Astrocyte (in vitro differentiated cells and primary cell): ENCODE results near the gene ING1.

ENCODE experiments used
- EZH2 ChIP-seq: IDR thresholded peaks from 2 replicates; pipeline ENCODE4 v1.6.1; 2012; ENCODE audit warnings: mild to moderate bottlenecking, low read length, inconsistent platforms; ENCODE audit not compliant: insufficient read depth
- TF ChIP-seq, protein P1 (sequence below): IDR thresholded peaks from 2 replicates; pipeline ENCODE4 v1.5.1; 2011; ENCODE audit warnings: low read depth, mild to moderate bottlenecking, inconsistent platforms, low read length, moderate library complexity; ENCODE audit not compliant: insufficient read depth

GRCh38 chr13:110719036-110719710 is 5.7 kb downstream of the ING1 start:
- TF ChIP-seq, protein P1, sequence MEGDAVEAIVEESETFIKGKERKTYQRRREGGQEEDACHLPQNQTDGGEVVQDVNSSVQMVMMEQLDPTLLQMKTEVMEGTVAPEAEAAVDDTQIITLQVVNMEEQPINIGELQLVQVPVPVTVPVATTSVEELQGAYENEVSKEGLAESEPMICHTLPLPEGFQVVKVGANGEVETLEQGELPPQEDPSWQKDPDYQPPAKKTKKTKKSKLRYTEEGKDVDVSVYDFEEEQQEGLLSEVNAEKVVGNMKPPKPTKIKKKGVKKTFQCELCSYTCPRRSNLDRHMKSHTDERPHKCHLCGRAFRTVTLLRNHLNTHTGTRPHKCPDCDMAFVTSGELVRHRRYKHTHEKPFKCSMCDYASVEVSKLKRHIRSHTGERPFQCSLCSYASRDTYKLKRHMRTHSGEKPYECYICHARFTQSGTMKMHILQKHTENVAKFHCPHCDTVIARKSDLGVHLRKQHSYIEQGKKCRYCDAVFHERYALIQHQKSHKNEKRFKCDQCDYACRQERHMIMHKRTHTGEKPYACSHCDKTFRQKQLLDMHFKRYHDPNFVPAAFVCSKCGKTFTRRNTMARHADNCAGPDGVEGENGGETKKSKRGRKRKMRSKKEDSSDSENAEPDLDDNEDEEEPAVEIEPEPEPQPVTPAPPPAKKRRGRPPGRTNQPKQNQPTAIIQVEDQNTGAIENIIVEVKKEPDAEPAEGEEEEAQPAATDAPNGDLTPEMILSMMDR: no peak
- TF ChIP-seq EZH2: no peak
